HL-60 (cell line): ENCODE data around the gene MSN.

Experiments
- CTCF ChIP-seq: IDR thresholded peaks from one replicate; pipeline ENCODE4 v1.5.1; 2011; ENCODE audit warnings: low read length, control low read depth, inconsistent platforms; ENCODE audit not compliant: insufficient read depth
- POLR2AphosphoS5 ChIP-seq: IDR thresholded peaks from 2 replicates; pipeline ENCODE4 v1.6.1; 2012; ENCODE audit warnings: low read depth
- REST ChIP-seq: IDR thresholded peaks from 2 replicates; pipeline ENCODE4 v1.6.1; 2012; ENCODE audit warnings: low read depth; ENCODE audit not compliant: insufficient replicate concordance

- no peak for TF ChIP-seq CTCF
- no peak for TF ChIP-seq REST
- TF ChIP-seq POLR2AphosphoS5, result peak; percentile 9; the same call in 1 of the 2 replicates
These were observed 1.2 kb downstream of the MSN start for GRCh38 chrX:65668377-65669310.
